Left renal pelvis (tissue), 4 donors: ENCODE results near the gene SMYD3. TPM values are rescaled to one million over a fixed set of nuclear protein-coding genes. Genes with fewer than 3 reads are reported as not detected.

Source experiments
- DNase-seq, 4 donors: peaks; one replicate each; pipeline ENCODE4 v3.0.0-alpha.2; 2013; ENCODE audit warnings: low read depth in 4 of 4, low spot score in 3 of 4
- polyA plus RNA-seq, 4 donors: library from polyadenylated mRNA; unstranded; fragments of 120-200 nt; gene quantifications; one replicate each; pipeline ENCODE4 v1.2.1, GENCODE V29; 2013; ENCODE audit not compliant: insufficient read length in 4 of 4

SMYD3 gene
- polyA plus RNA-seq, 4 donors, result 13.6 to 30.5 (median 25.7) TPM

DNA sequence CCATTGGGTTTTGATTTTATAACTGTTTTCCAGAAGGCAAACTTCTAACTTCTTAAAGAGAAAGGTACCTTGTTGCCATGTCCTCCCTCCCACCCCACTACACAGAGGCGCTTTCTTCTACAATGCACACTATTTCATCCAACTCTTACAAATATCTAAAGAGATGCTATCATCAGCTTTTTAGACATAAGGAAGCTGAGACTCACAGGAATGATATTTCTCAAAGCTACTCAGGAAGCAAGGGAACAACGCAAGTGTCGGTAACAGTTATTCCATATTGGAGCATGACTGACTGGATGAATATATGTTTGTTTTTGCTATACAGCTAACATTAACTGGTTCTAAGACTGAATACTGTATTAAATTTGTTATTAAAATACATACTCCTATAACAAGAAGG, 318.0 kb downstream of the SMYD3 start:
- DNase-seq, result no peak

GRCh38 chr1:246187834-246188372, 319.2 kb downstream of the SMYD3 start:
- DNase-seq, result no peak

DNA sequence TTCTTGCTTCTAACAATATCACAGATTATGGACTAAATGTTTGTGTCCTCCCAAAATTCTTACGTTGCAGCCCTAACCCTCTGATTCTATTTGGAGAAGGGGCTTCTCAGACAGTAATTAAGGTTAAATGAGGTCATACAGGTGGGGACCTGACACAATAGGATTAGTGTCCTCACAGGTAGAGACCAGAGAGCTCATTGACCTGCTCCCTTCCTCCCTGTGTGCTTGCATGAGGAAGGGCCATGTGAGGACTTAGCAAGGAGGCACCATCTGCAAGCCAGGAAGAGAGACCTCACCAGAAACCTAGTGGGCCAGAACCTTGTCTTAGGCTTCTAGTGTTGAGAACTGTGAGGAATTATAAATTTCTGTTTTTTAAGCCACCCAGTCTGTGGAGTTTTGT, 322.6 kb downstream of the SMYD3 start:
- no peak for DNase-seq

DNA sequence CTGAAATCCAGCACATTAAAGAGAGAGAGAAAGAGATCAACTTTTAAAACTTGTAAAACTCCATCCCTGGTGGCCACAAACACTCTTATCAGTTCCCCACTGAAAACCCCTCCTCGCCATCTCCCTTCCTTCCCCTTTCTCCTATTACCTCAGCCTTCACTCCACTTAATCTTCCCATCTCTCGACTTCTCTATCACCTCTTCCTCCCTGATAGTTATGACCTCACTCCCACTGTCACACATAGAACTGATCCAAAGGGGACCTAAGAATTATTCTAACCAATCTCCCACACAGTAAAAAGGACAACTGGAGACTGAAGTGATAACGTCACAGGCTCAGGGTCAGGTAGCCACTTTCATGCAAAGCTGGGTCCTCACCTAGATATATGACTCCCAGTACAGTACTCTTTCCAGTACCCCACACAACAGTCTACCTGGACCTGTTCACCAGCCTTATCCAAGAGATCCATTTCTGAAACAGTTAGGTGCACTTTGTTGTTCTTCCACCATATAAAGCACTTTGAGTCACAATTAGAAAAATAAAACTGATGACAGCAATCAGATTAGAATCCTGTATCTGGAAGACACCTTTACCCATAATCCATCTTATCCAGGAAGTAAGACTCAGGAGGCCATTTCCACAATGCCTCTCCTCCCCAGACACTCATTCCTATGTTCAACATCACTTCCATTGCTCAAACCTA, 324.8 kb downstream of the SMYD3 start:
- no peak for DNase-seq

DNA sequence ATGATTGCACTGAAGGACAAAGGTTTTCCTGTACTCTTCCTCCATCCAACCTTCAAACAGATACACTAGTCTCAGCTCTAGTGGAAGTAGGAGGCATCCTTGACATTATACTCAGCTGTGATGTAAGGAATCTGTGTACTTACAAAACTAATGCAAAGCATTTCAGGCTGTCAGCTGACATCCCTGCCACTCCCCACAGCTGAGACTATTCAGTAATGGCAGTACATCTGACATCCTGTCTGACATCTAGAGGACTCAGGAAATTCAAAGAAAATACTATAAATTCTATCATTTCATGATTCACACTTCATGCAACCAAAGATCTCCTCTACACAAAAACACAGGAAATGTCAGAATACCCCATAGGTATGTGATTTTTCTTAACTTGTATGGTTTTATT, 325.8 kb downstream of the SMYD3 start:
- no peak for DNase-seq

- DNase-seq, result no peak
Observed at GRCh38 chr1:246179401-246179800, 327.7 kb downstream of the SMYD3 start.

DNA sequence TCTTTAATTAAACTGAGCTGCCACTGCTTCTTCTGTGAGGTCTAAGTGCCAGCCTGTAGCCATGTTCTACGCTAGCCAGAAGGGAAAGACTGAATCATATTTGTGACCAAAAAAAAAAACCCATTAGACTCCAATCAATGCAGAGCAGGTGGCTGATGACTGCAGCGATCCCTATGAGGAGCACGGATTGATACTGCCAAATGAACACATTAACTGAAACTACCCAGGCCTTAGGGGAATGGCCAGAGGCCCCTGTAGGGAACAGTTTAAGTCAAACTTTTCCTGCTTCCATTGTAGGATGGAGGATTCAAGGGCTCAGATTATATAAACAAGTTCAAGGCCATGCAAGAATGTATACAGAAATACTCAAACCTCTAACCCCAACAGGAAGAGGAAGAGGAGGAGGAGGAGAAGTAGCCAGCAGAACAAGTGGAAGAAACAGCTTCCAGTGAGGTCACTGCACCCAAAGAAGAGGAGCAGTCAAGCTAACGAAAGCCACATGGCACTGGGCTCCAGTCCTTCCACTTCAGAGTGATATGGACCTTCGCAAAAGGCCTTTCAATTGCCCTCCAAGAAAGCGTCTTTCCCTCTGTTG, 328.3 kb downstream of the SMYD3 start:
- no peak for DNase-seq

DNA sequence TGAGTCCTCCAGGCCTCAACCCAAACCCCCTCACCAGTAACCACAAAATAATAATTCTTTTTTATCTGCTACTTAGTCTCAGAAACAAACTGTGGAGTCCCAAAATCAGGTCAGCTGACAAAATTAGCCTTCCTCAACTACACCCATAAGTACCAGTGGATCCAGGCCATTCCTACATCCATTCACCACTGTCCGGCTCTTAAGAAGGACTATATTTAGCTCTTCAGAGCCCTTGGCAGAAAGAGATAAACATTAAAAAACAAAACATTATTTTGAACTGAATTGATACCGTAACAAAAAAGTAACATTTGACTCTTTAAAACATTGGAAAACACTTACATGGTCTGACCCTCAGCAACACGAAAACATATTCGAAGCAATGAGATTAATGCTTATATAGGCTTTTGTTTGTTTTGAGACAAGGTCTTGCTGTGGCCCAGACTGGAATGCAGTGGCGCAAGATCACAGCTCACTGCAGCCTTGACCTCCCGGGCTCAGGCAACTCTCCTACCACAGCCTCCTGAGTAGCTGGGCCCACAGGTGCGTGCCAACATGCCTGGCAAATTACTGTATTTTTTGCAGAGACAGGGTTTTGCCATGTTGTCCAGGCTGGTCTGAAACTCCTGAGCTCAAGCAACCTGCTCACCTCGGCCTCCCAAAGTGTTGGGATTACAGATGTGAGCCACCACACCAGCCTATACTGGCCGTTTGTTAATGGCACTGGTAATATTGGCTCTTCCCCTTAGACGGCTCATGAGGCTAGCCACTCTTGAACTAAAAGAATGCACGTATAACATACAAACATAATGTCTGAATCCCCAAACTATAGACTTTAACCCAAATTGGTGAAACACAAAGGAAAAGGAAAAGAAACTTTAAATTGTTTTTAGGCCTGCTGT, 330.7 kb downstream of the SMYD3 start:
- DNase-seq, result no peak

GRCh38 chr1:246170574-246171261, 336.4 kb downstream of the SMYD3 start:
- DNase-seq, result no peak

- no peak for DNase-seq
Observed at GRCh38 chr1:246169486-246169885, 337.6 kb downstream of the SMYD3 start.

GRCh38 chr1:246169019-246169418, 338.1 kb downstream of the SMYD3 start:
- DNase-seq, result no peak

GRCh38 chr1:246166841-246167240, 340.2 kb downstream of the SMYD3 start:
- no peak for DNase-seq

DNA sequence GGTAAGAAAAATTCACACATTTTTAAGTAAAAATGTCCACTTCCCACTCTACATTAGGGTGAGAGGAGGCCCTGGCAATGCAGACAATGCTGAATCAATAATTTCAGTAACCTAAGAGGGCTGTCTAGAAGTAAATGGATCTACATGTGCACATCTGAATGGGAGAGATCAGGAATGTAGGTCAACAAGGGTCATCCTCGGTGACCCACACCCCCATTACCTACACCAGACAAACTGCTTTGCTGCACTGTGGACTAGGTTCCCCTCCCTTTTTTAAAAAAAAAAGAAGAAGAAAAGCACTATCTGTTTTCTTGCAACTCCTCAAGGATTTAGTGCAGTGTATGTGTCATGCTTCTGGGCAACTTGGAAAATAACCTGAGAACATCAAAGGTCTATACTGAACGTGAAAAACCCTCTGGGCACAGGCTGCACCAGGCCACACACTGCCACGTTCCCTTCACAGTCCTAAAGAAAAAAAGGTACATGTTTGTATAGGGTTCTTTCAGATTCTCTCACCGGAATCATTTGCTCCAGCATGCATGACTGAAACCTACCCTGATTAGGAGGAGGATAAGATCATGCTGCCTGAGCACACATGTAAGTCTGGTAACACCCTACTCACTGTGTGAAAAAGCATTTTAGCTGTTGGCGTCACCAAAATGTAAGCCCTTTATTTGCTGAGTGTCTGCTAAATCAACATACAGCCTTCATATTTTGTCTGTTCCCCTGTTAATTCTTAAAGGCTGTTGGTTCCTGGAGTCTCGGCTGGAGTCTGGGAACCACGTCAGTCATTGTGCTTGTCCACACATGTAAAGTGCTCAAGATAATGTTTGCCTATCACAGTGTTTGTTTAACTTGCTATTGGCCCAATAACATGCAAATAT, 341.0 kb downstream of the SMYD3 start:
- DNase-seq, result peak in 1 of 4 donors; percentile 21

DNA sequence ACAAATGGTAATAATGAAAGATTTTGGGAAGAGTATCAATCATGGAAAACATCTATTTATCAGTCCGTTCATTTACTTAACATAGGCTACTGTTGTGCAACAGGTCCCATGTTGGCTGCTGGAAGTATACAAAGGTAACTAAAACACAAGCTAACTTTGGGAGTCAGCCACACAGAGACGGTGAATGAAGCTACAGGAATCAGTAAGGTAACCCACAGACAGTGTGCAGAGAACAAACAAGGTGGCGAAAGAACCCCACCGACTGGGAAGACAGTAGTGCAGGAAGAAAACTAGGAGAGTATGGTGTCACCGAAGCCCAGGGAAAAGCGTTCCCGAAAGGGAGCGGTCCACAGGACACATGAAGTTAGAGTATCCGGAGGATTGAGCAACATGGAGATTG, 342.3 kb downstream of the SMYD3 start:
- no peak for DNase-seq

DNA sequence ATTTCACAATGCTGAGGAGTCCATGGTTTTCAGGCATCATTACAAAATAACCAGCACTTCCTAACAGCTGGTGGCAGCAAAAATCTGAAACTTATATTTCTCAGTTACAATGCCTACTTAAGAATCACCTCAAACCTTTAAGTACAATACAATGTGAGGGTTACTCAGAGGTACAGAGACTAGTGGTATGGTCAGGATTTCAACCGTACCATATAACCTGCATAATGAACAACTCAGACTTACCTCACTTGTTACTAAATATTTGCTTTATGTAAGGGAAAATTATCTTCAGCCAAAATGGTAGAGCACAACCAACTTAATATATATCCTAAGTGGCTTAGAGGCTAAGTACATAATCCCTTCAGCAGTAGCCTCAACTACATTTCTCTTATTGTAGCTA, 344.5 kb downstream of the SMYD3 start:
- no peak for DNase-seq

GRCh38 chr1:246161626-246162025, 345.5 kb downstream of the SMYD3 start:
- DNase-seq, result no peak

DNA sequence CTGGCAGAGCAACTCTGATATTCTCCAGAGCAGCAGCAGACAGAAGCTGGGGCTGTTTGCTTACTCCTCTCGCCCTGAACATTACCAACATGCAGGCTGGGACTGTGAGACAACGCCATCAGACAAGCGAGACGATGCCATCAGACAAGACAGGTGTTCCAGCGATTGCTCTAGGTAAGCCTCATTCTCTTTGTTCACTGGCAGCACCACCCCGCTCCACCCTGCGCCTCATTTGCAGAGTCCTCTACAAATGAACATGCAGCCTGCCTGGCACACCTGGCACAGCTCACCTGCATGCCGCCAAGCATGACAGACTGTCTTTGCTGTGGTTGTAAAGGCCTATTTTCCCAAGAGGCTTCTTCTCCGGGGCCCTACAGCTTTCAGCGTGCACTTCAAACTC, 346.2 kb downstream of the SMYD3 start:
- DNase-seq, result no peak

- DNase-seq, result no peak
Observed at GRCh38 chr1:246160374-246160773, 346.7 kb downstream of the SMYD3 start.

DNA sequence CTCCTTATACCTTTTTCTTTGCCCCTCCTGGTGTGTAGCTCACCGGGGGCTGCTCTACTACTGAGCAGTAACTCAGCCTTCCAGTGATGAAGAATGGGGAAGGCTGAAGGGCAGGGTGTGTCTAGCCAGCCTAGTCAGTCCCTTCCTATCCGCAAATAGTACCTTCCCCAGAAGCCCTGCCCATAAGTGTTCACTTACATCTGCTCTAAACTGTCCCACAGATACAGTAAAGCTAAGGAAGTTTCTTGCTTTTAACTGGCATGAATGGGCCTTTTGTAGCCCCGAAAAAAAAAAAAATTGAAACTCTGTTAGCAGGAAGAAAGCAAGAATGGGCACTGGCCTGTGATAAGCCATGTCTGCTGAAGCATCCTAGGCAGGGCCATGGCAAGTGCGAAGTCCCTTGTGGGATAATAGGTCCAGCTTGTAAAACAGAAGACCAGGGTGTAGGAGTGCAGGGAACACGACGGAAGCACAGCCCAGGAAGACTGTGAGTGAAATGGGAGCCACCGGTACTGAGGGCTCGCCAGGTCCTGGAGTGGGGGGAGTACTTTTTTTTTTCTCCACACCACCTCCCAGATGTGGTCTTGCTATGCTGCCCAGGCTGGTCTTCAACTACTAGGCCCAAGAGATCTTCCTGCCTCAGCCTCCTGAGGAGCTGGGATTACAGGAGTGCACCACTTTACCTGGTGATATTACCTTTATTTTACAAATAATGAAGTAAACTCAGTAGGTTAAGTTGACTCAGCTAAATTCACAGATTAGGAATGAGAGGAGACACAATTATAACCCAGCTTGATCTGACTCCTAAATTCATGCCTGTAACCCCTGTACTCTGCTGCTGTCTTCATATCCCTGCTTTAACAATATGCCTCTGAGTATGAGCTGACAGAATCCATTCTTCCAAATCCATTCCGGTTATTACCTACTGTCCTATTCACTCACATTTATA, 347.5 kb downstream of the SMYD3 start:
- no peak for DNase-seq
